ENCODE data around the gene SMCO1. TPM values are rescaled to one million over a fixed set of nuclear protein-coding genes. Genes with fewer than 3 reads are reported as not detected.
"Not testable (repeated sequence)": the region's sequence is repeated elsewhere in the genome, so short reads cannot be mapped to it uniquely, and the experiment has no call there.

Gene SMCO1
- total RNA-seq, 1 experiment from 2014 or later = not detected

DNA sequence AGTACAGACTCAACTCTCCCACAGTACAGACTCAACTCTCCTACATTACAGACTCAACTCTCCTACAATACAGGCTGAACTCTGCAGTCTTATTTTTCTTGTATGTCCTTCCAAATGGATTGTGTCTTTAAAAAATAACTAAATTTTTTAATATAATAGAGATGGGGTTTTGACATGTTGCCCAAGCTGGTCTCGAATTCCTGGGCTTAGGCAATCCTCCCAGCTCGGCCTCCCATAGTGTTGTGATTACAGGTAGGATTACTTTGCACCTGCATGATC, 51.7 kb downstream of the SMCO1 start:
- BruUV-seq (replicated peaks) = no TSS peak
- no peaks in the 10 kb centered on the region for H3K36me3 ChIP-seq (ENCODE audit: control insufficient read depth, insufficient read depth, low read length)
- ChIA-PET CTCF (no interaction called here), POLR2A (no interaction called here)
- Mint-ChIP-seq H3K9me3 (ENCODE audit: unreplicated experiment) (peaks cover 10% of the 10 kb centered on the region), H3K4me1 (ENCODE audit: low read depth, unreplicated experiment) (no peaks in the 10 kb centered on the region), H3K27me3 (ENCODE audit: insufficient read depth, unreplicated experiment) (no peaks in the 10 kb centered on the region), H3K27ac (ENCODE audit: unreplicated experiment) (no peak overlapping the region), H3K4me3 (ENCODE audit: unreplicated experiment) (no peak overlapping the region), H3K36me3 (ENCODE audit: insufficient read depth, unreplicated experiment) (peaks cover 15% of the 10 kb centered on the region)
- H3K4me3 ChIP-seq (ENCODE audit: low read depth, low read length) = no peak overlapping the region
- no peaks in the 10 kb centered on the region for H3K4me1 ChIP-seq
- no peak for DNase-seq
- H3K27me3 ChIP-seq (replicated peaks; ENCODE audit: control insufficient read depth, insufficient read depth, low read length) = no peaks in the 10 kb centered on the region
- no peaks in the 10 kb centered on the region for H3K9me3 ChIP-seq
- TF ChIP-seq, protein P1, sequence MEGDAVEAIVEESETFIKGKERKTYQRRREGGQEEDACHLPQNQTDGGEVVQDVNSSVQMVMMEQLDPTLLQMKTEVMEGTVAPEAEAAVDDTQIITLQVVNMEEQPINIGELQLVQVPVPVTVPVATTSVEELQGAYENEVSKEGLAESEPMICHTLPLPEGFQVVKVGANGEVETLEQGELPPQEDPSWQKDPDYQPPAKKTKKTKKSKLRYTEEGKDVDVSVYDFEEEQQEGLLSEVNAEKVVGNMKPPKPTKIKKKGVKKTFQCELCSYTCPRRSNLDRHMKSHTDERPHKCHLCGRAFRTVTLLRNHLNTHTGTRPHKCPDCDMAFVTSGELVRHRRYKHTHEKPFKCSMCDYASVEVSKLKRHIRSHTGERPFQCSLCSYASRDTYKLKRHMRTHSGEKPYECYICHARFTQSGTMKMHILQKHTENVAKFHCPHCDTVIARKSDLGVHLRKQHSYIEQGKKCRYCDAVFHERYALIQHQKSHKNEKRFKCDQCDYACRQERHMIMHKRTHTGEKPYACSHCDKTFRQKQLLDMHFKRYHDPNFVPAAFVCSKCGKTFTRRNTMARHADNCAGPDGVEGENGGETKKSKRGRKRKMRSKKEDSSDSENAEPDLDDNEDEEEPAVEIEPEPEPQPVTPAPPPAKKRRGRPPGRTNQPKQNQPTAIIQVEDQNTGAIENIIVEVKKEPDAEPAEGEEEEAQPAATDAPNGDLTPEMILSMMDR (IDR thresholded peaks at IDR 0.05; ENCODE audit: insufficient read depth in 1 of 2, low read depth in 1 of 2, low read length in 1 of 2, severe bottlenecking in 1 of 2, unreplicated experiment in 1 of 2) = no peak
- intact Hi-C loops (cut with micrococcal nuclease; ENCODE audit: unreplicated experiment) = no loop called here

DNA sequence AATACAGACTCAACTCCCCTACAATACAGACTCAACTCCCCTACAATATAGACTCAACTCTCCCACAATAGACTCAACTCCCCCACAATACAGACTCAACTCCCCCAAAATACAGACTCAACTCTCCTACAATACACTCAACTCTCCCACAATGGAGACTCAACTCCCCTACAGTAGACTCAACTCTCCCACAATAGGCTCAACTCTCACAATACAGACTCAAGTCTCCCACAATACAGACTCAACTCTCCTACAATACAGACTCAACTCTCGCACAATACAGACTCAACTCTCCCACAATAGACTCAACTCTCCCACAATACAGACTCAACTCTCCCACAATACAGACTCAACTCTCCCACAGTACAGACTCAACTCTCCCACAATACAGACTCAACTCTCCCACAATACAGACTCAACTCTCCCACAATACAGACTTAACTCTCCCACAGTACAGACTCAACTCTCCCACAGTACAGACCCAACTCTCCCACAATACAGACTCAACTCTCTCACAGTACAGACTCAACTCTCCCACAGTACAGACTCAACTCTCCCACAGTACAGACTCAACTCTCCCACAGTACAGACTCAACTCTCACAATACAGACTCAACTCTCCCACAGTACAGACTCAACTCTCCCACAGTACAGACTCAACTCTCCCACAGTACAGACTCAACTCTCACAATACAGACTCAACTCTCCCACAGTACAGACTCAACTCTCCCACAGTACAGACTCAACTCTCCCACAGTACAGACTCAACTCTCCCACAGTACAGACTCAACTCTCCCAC, 52.3 kb downstream of the SMCO1 start:
- H3K9me3 Mint-ChIP-seq (ENCODE audit: unreplicated experiment); H3K4me3 ChIP-seq (ENCODE audit: low read depth, low read length); H3K9me3 ChIP-seq; CTCF ChIA-PET; H3K27ac Mint-ChIP-seq (ENCODE audit: unreplicated experiment); H3K4me3 Mint-ChIP-seq (ENCODE audit: unreplicated experiment); H3K27me3 ChIP-seq (replicated peaks; ENCODE audit: control insufficient read depth, insufficient read depth, low read length); intact Hi-C loops (cut with micrococcal nuclease; ENCODE audit: unreplicated experiment); H3K4me1 Mint-ChIP-seq (ENCODE audit: low read depth, unreplicated experiment); DNase-seq; H3K36me3 ChIP-seq (ENCODE audit: control insufficient read depth, insufficient read depth, low read length); H3K27me3 Mint-ChIP-seq (ENCODE audit: insufficient read depth, unreplicated experiment); BruUV-seq (replicated peaks); H3K36me3 Mint-ChIP-seq (ENCODE audit: insufficient read depth, unreplicated experiment); H3K4me1 ChIP-seq; POLR2A ChIA-PET: not testable (repeated sequence)

DNA sequence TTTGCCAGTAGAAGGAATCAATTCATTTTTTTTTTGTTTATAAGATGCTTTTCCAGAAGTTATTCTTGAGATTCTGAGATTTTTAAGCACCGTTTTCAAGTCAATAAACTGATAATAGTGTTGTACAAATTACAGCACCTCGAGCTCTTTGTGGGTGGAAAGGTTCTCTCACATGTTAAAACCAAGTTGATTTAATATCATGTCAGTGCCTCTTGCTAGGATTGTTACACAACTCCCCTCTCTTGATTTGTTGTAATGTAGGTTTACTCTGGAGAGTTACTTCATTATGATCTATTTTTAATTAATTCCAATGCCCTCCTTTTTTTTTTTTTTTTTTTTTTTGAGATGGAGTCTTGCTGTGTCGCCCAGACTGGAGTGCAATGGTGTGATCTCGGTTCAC, 57.1 kb downstream of the SMCO1 start:
- H3K4me1 Mint-ChIP-seq (ENCODE audit: low read depth, unreplicated experiment) = no peaks in the 10 kb centered on the region

DNA sequence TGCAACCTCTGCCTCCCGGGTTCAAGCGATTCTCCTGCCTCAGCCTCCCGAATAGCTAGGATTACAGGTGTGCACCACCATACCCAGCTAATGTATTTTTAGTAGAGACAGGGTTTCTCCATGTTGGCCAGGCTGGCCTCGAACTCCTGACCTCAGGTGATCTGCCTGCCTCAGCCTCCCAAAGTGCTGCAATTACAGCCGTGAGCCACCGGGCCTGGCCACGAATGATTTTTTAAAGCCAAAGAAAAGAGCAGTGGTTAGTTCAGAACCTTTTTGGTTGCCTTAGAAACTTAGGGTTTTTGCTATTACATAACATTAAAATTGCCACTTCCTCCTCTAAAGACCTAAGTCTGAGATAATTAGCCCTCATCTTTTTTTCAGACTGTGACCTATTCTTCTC, 57.7 kb downstream of the SMCO1 start:
- H3K27me3 Mint-ChIP-seq (ENCODE audit: insufficient read depth, unreplicated experiment); intact Hi-C loops (cut with micrococcal nuclease; ENCODE audit: unreplicated experiment); H3K4me1 Mint-ChIP-seq (ENCODE audit: low read depth, unreplicated experiment); H3K4me1 ChIP-seq; H3K27ac Mint-ChIP-seq (ENCODE audit: unreplicated experiment); H3K4me3 ChIP-seq (ENCODE audit: low read depth, low read length); POLR2A ChIA-PET; H3K4me3 Mint-ChIP-seq (ENCODE audit: unreplicated experiment); H3K36me3 Mint-ChIP-seq (ENCODE audit: insufficient read depth, unreplicated experiment); BruUV-seq (replicated peaks); H3K9me3 ChIP-seq; H3K27me3 ChIP-seq (replicated peaks; ENCODE audit: control insufficient read depth, insufficient read depth, low read length); CTCF ChIA-PET; H3K9me3 Mint-ChIP-seq (ENCODE audit: unreplicated experiment); H3K36me3 ChIP-seq (ENCODE audit: control insufficient read depth, insufficient read depth, low read length): not testable (repeated sequence)
- peak in 1 of 2 experiments; percentile 3 for DNase-seq

More for the DNA sequence above, 57.1 kb downstream of the SMCO1 start:
- intact Hi-C loops (cut with micrococcal nuclease; ENCODE audit: unreplicated experiment) = no loop called here
- TF ChIP-seq, protein P1 (IDR thresholded peaks at IDR 0.05; ENCODE audit: insufficient read depth in 1 of 2, low read depth in 1 of 2, low read length in 1 of 2, severe bottlenecking in 1 of 2, unreplicated experiment in 1 of 2) = no peak
- Histone ChIP-seq H3K27me3 (replicated peaks; ENCODE audit: control insufficient read depth, insufficient read depth, low read length) (no peaks in the 10 kb centered on the region), H3K4me3 (ENCODE audit: low read depth, low read length) (no peak overlapping the region), H3K9me3 (no peaks in the 10 kb centered on the region), H3K4me1 (no peaks in the 10 kb centered on the region), H3K36me3 (ENCODE audit: control insufficient read depth, insufficient read depth, low read length) (no peaks in the 10 kb centered on the region; the same call in 1 of the 2 replicates)
- CTCF ChIA-PET = no interaction called here
- Mint-ChIP-seq H3K4me3 (ENCODE audit: unreplicated experiment) (no peak overlapping the region), H3K27me3 (ENCODE audit: insufficient read depth, unreplicated experiment) (no peaks in the 10 kb centered on the region), H3K36me3 (ENCODE audit: insufficient read depth, unreplicated experiment) (no peaks in the 10 kb centered on the region), H3K9me3 (ENCODE audit: unreplicated experiment) (peaks cover 10% of the 10 kb centered on the region), H3K27ac (ENCODE audit: unreplicated experiment) (no peak overlapping the region)
- no peak for DNase-seq
- POLR2A ChIA-PET = no interaction called here
- BruUV-seq (replicated peaks) = no TSS peak

Other genes starting within 250 kb of the SMCO1 start
- gene PCYT1A, start 227.6 kb downstream of the SMCO1 start, total RNA-seq (2022) = 52.2 and 54.6 TPM in 2 replicates
- gene DYNLT2B, start 197.1 kb downstream of the SMCO1 start, total RNA-seq (2022) = 10.8 and 12.1 TPM in 2 replicates
- not detected in 2 replicates for gene TM4SF19, start 177.0 kb downstream of the SMCO1 start, total RNA-seq (2022)
- gene UBXN7, start 82.9 kb downstream of the SMCO1 start, total RNA-seq (2022) = 59.9 and 62.7 TPM in 2 replicates
- 18.5 and 18.9 TPM in 2 replicates for gene RNF168, start 11.6 kb downstream of the SMCO1 start, total RNA-seq (2022)
- gene WDR53, start 53.2 kb upstream of the SMCO1 start, total RNA-seq (2022) = 12.1 and 17.8 TPM in 2 replicates
- gene FBXO45, start 53.3 kb upstream of the SMCO1 start, total RNA-seq (2022) = 14.5 and 15.8 TPM in 2 replicates
- 1.5 and 2.0 TPM in 2 replicates for gene NRROS, start 124.3 kb upstream of the SMCO1 start, total RNA-seq (2022)
- 1.6 and 1.7 TPM in 2 replicates for gene CEP19, start 196.9 kb upstream of the SMCO1 start, total RNA-seq (2022)
- 24.6 and 31.1 TPM in 2 replicates for gene PIGX, start 197.0 kb upstream of the SMCO1 start, total RNA-seq (2022)
- 73.7 and 89.6 TPM in 2 replicates for gene PAK2, start 224.5 kb upstream of the SMCO1 start, total RNA-seq (2022)

Data from Caco-2 (cell line).